Muscle of arm (tissue), 12 donors: ENCODE measurements around the gene NHLRC4. TPM values are rescaled to one million over a fixed set of nuclear protein-coding genes. Genes with fewer than 3 reads are reported as not detected.

Source experiments
- DNase-seq: peaks from one replicate; pipeline ENCODE4 v3.0.0-alpha.2; 2013
- polyA plus RNA-seq, 12 donors: library from polyadenylated mRNA; unstranded; fragments of 120-200 nt; gene quantifications; one replicate each; pipeline ENCODE4 v1.2.1, GENCODE V29; 2013; ENCODE audit not compliant: insufficient read length in 12 of 12

NHLRC4 gene
- polyA plus RNA-seq, 12 donors = 0.62 to 1.3 (median 0.89) TPM; not detected in 2

GRCh38 chr16:529012-529575 lies 37.7 kb upstream of the NHLRC4 start:
- no peak for DNase-seq

- no peak for DNase-seq
These were observed 36.5 kb upstream of the NHLRC4 start for GRCh38 chr16:530111-530817.

GRCh38 chr16:531494-532125 lies 35.2 kb upstream of the NHLRC4 start:
- no peak for DNase-seq

GRCh38 chr16:533391-534123 lies 33.2 kb upstream of the NHLRC4 start:
- DNase-seq = no peak

GRCh38 chr16:534135-534534 lies 32.7 kb upstream of the NHLRC4 start:
- no peak for DNase-seq

- no peak for DNase-seq
These were observed 31.9 kb upstream of the NHLRC4 start for GRCh38 chr16:534856-535445.

- DNase-seq = no peak
These were observed 31.1 kb upstream of the NHLRC4 start for GRCh38 chr16:535446-536405.

- DNase-seq = no peak
These were observed 30.1 kb upstream of the NHLRC4 start for GRCh38 chr16:536746-537145.

GRCh38 chr16:537415-538335 lies 29.1 kb upstream of the NHLRC4 start:
- DNase-seq = no peak

GRCh38 chr16:539901-540530 lies 26.8 kb upstream of the NHLRC4 start:
- no peak for DNase-seq

- no peak for DNase-seq
These were observed 26.0 kb upstream of the NHLRC4 start for GRCh38 chr16:540645-541340.

GRCh38 chr16:543301-544164 lies 23.3 kb upstream of the NHLRC4 start:
- no peak for DNase-seq

GRCh38 chr16:544517-544916 lies 22.3 kb upstream of the NHLRC4 start:
- DNase-seq = no peak

- DNase-seq = peak; percentile 57
These were observed 19.7 kb upstream of the NHLRC4 start for GRCh38 chr16:546909-547770.

GRCh38 chr16:548586-548985 lies 18.2 kb upstream of the NHLRC4 start:
- no peak for DNase-seq

- DNase-seq = no peak
These were observed 17.1 kb upstream of the NHLRC4 start for GRCh38 chr16:549544-550263.
